Fibroblast of mammary gland (primary cell): ENCODE measurements around the gene OBSCN.
A peak's percentile ranks its signal among the peaks of the same experiment; 100 is the strongest.

Experiments used
- DNase-seq: peaks from one replicate; pipeline ENCODE4 v3.0.0-alpha.2; 2010; ENCODE audit warnings: low read depth
- H3K4me3 ChIP-seq: 2 replicates; pipeline ENCODE4 v1.5.1; 2011; ENCODE audit warnings: low read depth, mild to moderate bottlenecking, low read length, moderate library complexity; ENCODE audit not compliant: control insufficient read depth
- CTCF ChIP-seq: conservative IDR thresholded peaks from 2 replicates; pipeline ENCODE4 v1.5.1; 2011; ENCODE audit warnings: low read depth, low read length, inconsistent platforms; ENCODE audit not compliant: control insufficient read depth, insufficient read depth

OBSCN gene

DNA sequence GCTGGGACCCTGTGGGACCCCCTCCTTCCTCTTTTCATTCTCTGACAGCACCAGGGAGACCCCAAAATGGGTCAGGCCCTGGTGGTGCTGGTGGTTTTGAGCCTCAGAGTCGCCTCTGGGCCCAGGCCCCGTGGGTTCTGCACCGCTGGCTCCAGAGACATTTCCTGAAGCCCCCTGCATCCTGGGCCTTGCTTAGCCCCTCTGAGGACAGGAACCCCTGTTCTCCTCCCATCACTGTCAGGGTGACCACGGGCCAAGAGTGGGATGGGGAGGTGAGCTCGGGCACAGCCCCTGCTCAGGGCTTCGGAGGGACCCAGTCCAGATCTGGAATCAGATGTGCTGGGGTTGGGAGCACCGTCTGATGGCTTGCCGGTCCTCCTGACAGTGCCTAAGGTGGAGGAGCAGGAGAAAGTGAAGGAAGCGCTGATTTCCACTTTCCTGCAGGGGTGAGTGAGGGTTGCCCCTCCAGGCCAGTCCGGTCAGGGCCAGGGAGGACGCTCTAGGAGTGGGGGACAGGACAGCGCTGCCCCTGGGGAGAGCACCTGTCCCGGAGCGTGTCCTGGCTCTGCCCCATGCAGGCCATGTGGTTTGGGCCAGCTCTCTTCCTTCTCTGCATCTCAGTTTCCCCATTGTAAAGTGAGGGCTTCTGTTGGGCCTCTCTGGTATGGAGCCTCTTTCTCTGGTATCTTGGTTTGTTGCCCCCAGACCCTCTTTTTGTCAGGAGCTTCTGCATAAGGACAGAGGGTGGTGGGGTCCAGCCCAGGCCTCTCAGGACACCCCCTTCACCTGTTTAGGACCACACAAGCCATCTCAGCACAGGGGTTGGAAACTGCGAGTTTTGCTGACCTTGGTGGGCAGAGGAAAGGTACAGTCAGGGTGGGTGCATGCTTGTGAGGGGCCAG, 127.8 kb downstream of the OBSCN start:
- DNase-seq: no peak
- no peak for TF ChIP-seq CTCF
- H3K4me3 ChIP-seq: no peak overlapping the region

DNA sequence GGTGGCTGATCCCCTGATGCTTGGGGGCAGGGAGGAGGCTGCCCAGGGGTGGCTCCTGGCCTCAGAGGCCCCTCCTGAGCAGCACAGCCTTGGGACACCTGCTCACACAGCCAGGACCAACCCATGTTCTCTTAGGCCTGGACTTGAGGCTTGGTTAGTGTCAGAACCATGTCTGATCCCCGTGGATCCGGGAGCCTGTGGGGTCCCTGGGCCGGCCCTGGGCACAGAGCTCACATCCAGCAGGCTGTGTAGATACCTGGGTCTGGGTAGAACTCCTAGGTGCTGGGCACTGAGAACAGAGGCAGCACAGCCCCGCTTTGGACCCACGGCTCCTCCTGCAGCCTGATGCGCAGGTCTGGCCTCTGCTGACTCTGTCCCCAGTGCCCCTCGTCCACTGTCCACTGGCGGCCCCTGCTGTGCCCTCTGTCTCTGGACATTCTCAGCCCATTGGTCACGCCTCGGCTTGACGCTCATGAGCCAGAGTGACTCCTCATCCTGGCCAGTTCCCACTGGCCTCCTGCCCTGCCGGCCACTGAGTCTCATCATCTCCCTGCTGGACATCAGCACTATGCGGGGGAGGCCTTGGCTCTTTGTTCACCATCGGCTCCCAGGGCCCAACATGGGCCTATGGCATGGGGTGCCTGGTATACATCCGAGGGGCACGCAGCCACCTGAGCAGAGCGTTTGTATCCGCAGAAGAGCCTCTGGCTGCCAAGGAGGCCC, 128.6 kb downstream of the OBSCN start:
- DNase-seq: peak; percentile 38
- TF ChIP-seq CTCF: no peak
- H3K4me3 ChIP-seq: no peak overlapping the region

- H3K4me3 ChIP-seq: no peak overlapping the region
- DNase-seq: no peak
- no peak for TF ChIP-seq CTCF
These were observed 129.3 kb downstream of the OBSCN start for GRCh38 chr1:228337031-228337564.

DNA sequence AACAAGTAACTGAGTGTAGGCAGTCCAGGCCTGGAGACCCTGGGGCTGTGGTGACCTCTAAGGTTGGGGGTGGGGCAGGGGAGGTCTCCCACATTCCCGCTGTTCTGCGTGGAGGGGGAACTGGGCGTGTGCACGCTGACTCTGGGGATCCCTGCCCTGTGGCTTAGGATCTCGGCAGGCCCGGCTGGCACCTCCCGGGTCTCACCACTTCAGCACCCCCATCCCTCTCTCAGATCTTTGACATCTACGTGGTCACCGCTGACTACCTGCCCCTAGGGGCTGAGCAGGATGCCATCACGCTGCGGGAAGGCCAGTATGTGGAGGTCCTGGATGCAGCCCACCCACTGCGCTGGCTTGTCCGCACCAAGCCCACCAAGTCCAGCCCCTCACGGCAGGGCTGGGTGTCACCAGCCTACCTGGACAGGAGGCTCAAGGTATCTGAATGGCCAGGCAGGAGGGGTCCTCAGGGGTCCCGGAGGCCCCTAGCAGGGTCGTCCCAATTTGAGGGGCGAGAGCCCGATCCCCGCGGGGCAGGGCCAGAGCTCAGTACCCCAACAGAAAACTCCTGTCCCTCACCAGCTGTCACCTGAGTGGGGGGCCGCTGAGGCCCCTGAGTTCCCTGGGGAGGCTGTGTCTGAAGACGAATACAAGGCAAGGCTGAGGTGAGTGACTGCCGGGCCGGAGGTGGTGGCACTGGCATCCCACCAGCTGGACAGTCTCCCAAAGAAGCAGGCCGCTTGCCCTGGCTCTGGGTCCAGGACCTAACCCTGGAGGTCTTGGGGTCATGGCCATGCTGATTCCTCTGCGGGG, 130.1 kb downstream of the OBSCN start:
- DNase-seq: no peak
- H3K4me3 ChIP-seq: no peak overlapping the region
- no peak for TF ChIP-seq CTCF

DNA sequence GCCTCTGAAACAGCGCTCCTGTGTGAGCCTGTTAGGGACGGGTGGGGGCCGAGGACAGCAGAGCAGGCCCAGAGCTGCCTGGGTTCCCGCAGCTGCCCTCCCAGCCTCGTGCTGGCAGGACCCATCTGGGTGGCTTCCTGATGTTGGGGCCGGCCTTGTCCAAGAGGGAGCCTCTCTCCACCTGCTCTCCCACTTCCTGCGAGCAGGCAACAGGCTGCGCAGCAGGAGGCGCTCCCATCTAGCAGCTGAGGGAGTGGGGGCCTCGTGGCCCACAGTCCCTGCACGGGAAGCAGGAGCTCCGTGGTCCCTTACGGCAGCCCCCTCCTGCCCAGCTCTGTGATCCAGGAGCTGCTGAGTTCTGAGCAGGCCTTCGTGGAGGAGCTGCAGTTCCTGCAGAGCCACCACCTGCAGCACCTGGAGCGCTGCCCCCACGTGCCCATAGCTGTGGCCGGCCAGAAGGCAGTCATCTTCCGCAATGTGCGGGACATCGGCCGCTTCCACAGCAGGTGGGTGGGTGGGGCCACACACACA, 130.7 kb downstream of the OBSCN start:
- no peak overlapping the region for H3K4me3 ChIP-seq
- TF ChIP-seq CTCF: no peak
- no peak for DNase-seq
